Measurements from ENCODE around the gene GFI1B. TPM values are rescaled to one million over a fixed set of nuclear protein-coding genes. Genes with fewer than 3 reads are reported as not detected.

Gene GFI1B
- total and polyA plus RNA-seq, 4 donors: 0.30 to 1.1 (median 0.46) TPM

DNA sequence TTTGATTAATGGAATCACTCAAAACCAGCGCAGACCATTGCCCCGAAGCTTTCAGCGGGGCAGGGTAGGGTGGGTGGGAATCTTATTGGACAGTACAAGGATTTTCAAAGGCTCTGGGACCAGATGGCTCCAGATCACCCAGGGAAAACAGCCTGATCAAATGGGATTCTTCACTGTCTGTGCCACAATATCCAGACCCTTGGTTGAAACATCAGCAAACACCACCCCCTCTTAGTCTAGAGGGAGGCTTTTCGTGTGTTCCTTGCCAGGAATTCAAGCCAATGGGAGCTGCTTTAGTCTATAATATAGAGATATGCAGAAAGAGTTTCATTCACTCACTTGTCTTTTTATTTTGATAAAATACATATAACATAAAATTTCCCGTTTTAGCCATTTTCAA lies 1.7 kb downstream of the GFI1B start:
- Histone ChIP-seq H3K4me3 (ENCODE audit: low read depth, low read length) (no peak overlapping the region), H3K27me3 (ENCODE audit: control insufficient read depth, insufficient read depth, low read length) (peaks cover 19% of the 10 kb centered on the region), H3K36me3 (ENCODE audit: control insufficient read depth, insufficient read depth, low read length) (no peaks in the 10 kb centered on the region), H3K9me3 (ENCODE audit: control insufficient read depth, insufficient read depth, low read length) (no peaks in the 10 kb centered on the region), H3K27ac (ENCODE audit: low read depth, low read length) (no peak overlapping the region), H3K4me1 (ENCODE audit: control insufficient read depth, insufficient read depth, low read length) (peaks cover 11% of the 10 kb centered on the region)
- 93% methylated on average over 2 of the region's 5 CpGs for WGBS (ENCODE audit: insufficient coverage)
- no peak for DNase-seq (ENCODE audit: low read depth in 4 of 6, low spot score in 6 of 6)

DNA sequence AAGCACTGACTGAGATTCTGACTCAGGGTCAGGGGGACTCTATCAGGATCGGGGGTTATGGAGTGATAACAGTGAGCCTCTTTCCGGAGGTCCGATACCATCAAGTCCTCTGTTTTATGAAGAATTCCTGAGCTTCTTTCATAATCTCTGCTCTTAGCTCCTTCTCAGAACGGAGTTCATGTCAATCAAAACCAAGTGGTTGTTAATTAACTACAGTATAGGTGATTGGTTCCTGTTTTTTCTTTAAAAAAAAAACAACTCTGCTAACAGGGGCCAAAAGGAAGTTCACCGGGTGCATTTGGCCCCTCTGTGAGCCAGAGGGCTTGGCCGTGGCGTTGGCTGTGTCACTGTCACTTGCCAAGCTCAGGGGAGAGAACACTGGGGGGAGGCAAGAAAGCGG lies 4.0 kb downstream of the GFI1B start:
- no peak for DNase-seq (ENCODE audit: low read depth in 4 of 6, low spot score in 6 of 6)
- no peak overlapping the region for H3K27ac ChIP-seq (ENCODE audit: low read depth, low read length)
- WGBS (ENCODE audit: insufficient coverage): 74% methylated on average over 4 of the region's 8 CpGs
- no peaks in the 10 kb centered on the region for H3K36me3 ChIP-seq (ENCODE audit: control insufficient read depth, insufficient read depth, low read length)
- peaks cover 19% of the 10 kb centered on the region for H3K27me3 ChIP-seq (ENCODE audit: control insufficient read depth, insufficient read depth, low read length)
- H3K9me3 ChIP-seq (ENCODE audit: control insufficient read depth, insufficient read depth, low read length): no peaks in the 10 kb centered on the region
- H3K4me3 ChIP-seq (ENCODE audit: low read depth, low read length): no peak overlapping the region
- H3K4me1 ChIP-seq (ENCODE audit: control insufficient read depth, insufficient read depth, low read length): peaks cover 8% of the 10 kb centered on the region

DNA sequence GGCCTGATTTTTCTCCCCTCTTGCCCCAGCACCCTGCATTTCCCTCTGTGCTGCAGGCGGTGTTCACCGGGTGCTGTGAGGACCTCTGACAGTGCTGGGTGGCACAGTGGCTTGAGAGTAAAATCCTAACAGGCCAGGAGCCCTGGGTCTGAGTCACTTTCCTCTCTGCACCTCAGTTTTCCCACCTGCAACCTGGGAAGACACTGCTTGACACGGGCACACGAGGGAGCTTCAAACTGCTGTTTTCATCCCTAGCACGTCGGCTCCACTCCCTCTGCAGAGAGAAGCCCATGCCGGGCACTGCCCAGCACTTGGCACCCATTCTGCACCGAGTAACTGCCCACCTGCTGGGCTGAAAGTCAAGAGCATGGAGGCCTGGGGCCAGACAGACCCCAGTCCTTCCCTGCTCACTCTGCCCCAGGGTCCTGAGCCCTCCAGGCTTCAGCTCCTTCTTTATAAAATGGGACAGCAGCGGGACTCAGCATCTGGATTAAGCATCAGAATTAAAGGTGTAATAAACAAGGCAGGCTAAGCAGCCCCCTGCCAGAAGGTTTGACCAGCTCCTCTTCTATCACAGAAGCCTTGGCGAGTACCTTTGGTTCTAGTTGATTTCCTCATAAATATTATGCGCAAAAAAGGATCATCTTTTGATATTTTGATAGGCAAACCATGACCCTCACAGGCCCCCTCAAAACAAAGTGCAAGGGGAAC lies 5.2 kb downstream of the GFI1B start:
- Histone ChIP-seq H3K4me3 (ENCODE audit: low read depth, low read length) (no peak overlapping the region), H3K27me3 (ENCODE audit: control insufficient read depth, insufficient read depth, low read length) (peaks cover 13% of the 10 kb centered on the region), H3K27ac (ENCODE audit: low read depth, low read length) (no peak overlapping the region), H3K9me3 (ENCODE audit: control insufficient read depth, insufficient read depth, low read length) (no peaks in the 10 kb centered on the region), H3K4me1 (ENCODE audit: control insufficient read depth, insufficient read depth, low read length) (peaks cover 3% of the 10 kb centered on the region), H3K36me3 (ENCODE audit: control insufficient read depth, insufficient read depth, low read length) (no peaks in the 10 kb centered on the region)
- 73% methylated on average over 9 of the region's 11 CpGs for WGBS (ENCODE audit: insufficient coverage)
- DNase-seq (ENCODE audit: low read depth in 4 of 6, low spot score in 6 of 6): no peak

DNA sequence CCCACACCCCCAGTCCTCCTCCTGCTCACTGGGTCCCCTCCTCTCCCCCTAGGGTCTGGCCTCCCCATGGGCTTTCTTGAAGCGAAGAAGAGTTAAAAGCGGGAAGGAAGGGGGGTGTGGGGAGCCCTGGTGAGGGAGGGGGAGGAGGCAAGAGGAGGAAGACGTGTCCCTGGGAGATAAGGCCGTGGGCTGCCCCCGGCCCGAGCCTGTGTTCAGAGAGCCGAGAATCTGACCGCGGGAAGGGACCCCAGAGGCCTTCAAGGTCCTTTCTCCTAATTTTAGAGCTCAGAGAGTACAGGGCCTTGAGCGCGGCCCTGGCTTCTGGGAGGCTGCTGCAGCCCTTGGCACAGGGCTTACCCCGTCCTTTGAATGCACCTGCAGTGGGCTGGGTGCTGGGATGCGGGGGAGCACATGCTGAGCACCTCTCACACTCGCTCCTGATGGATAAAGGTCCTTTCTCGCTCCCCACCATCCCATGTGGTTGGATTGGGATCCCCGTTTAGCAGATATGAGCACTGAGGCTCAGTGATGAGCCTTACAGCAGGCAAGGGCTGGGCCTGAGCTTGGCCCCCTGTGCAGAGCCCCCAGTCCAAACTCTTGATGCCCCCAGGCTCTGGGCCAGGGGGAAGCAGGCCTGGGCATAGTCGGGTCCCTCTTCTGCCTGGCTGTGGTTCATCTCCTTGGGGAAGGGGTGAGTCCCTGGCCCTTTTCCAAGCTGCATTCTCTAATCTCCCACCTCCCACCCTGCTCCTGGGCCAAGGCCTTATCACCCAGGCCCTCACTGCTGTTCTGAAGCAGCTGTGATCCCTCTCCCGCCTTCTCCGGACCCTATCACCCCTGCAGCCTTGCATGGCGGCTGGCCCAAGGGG lies 5.9 kb downstream of the GFI1B start:
- no peak overlapping the region for H3K4me3 ChIP-seq (ENCODE audit: low read depth, low read length)
- H3K27ac ChIP-seq (ENCODE audit: low read depth, low read length): no peak overlapping the region
- DNase-seq (ENCODE audit: low read depth in 4 of 6, low spot score in 6 of 6): no peak
- H3K9me3 ChIP-seq (ENCODE audit: control insufficient read depth, insufficient read depth, low read length): no peaks in the 10 kb centered on the region
- H3K4me1 ChIP-seq (ENCODE audit: control insufficient read depth, insufficient read depth, low read length): no peaks in the 10 kb centered on the region
- 71% methylated on average over 15 of the region's 20 CpGs for WGBS (ENCODE audit: insufficient coverage)
- H3K27me3 ChIP-seq (ENCODE audit: control insufficient read depth, insufficient read depth, low read length): peaks cover 5% of the 10 kb centered on the region
- no peaks in the 10 kb centered on the region for H3K36me3 ChIP-seq (ENCODE audit: control insufficient read depth, insufficient read depth, low read length)

DNA sequence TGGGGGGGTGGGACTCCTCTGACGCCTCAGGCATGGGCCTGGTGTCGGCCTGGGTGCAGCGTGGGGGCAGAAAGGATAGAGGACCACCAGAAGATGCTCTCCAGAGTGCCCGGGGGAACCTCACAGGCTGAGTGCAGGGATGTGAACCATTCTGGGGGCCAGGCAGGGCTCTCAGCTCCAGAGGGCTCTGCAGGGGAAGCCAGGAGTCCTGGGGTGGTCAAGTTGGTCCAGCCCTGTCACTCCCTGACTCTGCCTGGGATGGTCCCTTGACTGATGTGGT lies 6.5 kb downstream of the GFI1B start:
- 76% methylated on average over 3 of the region's 4 CpGs for WGBS (ENCODE audit: insufficient coverage)
- H3K9me3 ChIP-seq (ENCODE audit: control insufficient read depth, insufficient read depth, low read length): no peaks in the 10 kb centered on the region
- H3K4me1 ChIP-seq (ENCODE audit: control insufficient read depth, insufficient read depth, low read length): no peaks in the 10 kb centered on the region
- no peak overlapping the region for H3K4me3 ChIP-seq (ENCODE audit: low read depth, low read length)
- no peaks in the 10 kb centered on the region for H3K27me3 ChIP-seq (ENCODE audit: control insufficient read depth, insufficient read depth, low read length)
- H3K27ac ChIP-seq (ENCODE audit: low read depth, low read length): no peak overlapping the region
- H3K36me3 ChIP-seq (ENCODE audit: control insufficient read depth, insufficient read depth, low read length): no peaks in the 10 kb centered on the region
- DNase-seq (ENCODE audit: low read depth in 4 of 6, low spot score in 6 of 6): no peak

DNA sequence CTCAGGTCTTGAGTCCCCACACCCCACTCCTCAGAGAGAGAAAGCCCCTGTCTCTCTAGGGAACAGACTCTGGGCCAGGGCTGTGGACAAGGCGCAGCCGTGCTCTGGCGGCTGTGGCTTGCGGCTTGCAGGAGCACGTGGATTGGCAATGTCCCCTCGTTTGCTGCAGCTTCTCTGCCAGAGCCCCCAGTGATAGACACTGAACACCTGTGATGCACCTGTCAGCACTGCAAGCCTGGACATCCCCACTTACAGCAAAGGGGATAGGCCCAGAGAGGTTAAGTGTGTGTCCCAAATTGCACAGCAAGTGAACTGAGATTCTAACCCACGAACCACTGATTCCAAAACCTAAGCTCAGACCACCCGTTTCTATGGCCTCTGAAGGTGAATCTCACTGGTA lies 7.0 kb downstream of the GFI1B start:
- no peak for DNase-seq (ENCODE audit: low read depth in 4 of 6, low spot score in 6 of 6)
- Histone ChIP-seq H3K4me3 (ENCODE audit: low read depth, low read length) (no peak overlapping the region), H3K9me3 (ENCODE audit: control insufficient read depth, insufficient read depth, low read length) (no peaks in the 10 kb centered on the region), H3K27me3 (ENCODE audit: control insufficient read depth, insufficient read depth, low read length) (no peaks in the 10 kb centered on the region), H3K27ac (ENCODE audit: low read depth, low read length) (no peak overlapping the region), H3K36me3 (ENCODE audit: control insufficient read depth, insufficient read depth, low read length) (no peaks in the 10 kb centered on the region), H3K4me1 (ENCODE audit: control insufficient read depth, insufficient read depth, low read length) (no peaks in the 10 kb centered on the region)
- WGBS (ENCODE audit: insufficient coverage): 92% methylated on average over 8 of the region's 8 CpGs

DNA sequence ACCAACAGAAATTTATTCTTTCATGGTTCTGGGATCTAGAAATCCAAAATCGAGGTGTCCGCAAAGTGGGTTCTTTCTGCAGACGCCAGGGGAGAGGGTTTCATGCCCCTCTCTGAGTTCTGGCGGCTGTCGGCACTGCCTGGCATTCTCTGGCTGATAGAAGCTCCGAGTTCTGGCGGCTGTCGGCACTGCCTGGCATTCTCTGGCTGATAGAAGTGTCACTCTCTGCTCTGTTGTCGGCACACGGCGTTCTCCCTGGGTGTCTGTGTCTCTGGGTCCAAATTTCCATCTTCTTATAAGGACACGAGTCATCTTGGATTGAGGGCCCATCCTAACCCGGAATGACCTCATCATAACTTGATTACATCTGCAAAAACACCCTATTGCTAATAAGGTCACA lies 7.6 kb downstream of the GFI1B start:
- H3K36me3 ChIP-seq (ENCODE audit: control insufficient read depth, insufficient read depth, low read length): no peaks in the 10 kb centered on the region
- no peak overlapping the region for H3K4me3 ChIP-seq (ENCODE audit: low read depth, low read length)
- no peaks in the 10 kb centered on the region for H3K9me3 ChIP-seq (ENCODE audit: control insufficient read depth, insufficient read depth, low read length)
- H3K4me1 ChIP-seq (ENCODE audit: control insufficient read depth, insufficient read depth, low read length): no peaks in the 10 kb centered on the region
- H3K27ac ChIP-seq (ENCODE audit: low read depth, low read length): no peak overlapping the region
- H3K27me3 ChIP-seq (ENCODE audit: control insufficient read depth, insufficient read depth, low read length): no peaks in the 10 kb centered on the region
- no peak for DNase-seq (ENCODE audit: low read depth in 4 of 6, low spot score in 6 of 6)
- WGBS (ENCODE audit: insufficient coverage): 86% methylated on average over 11 of the region's 13 CpGs

DNA sequence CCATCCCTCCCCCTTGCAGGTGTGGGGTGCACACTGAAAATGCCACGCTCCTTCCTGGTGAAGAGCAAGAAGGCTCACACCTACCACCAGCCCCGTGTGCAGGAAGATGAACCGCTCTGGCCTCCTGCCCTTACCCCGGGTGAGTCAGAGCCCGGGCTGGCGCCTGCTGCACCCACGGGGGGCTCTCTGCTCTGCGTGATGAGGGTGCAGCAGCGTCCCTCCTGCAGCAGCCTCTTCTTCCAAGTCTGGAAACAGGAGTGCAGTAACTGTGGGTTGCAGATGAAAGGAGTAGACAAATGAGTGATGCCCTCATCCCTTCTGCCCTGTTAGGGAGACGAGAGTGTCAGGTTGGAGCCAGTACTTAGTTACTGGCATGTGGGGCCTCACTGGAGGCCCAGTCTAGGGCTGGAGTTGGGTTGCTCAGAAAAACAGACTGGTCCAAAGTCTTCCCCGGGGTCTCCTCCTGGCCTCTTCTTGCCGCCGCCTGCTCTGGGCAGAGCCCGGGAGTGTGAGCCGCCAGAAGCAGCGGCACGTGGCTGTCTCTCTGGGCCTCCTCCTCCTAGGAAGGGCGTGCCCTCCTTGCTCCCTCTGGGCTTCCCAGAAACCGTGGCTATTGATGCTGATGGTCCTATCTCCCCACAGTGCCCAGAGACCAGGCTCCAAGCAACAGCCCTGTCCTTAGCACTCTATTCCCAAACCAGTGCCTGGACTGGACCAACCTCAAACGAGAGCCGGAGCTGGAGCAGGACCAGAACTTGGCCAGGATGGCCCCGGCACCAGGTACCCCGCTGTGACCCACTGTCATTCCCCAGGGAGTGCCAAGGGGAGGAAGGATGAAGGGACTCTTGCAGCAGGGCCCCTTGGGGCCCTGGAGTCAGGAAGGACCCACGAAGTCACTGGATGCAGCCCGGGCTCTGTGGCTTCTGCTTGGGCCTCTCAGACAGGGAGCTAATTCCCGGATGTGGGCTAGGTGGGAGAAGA lies 8.4 kb downstream of the GFI1B start:
- Histone ChIP-seq H3K27me3 (ENCODE audit: control insufficient read depth, insufficient read depth, low read length) (no peaks in the 10 kb centered on the region), H3K4me1 (ENCODE audit: control insufficient read depth, insufficient read depth, low read length) (no peaks in the 10 kb centered on the region), H3K9me3 (ENCODE audit: control insufficient read depth, insufficient read depth, low read length) (no peaks in the 10 kb centered on the region), H3K27ac (ENCODE audit: low read depth, low read length) (no peak overlapping the region), H3K36me3 (ENCODE audit: control insufficient read depth, insufficient read depth, low read length) (no peaks in the 10 kb centered on the region), H3K4me3 (ENCODE audit: low read depth, low read length) (no peak overlapping the region)
- 61% methylated on average over 26 of the region's 26 CpGs for WGBS (ENCODE audit: insufficient coverage)
- DNase-seq (ENCODE audit: low read depth in 4 of 6, low spot score in 6 of 6): no peak

DNA sequence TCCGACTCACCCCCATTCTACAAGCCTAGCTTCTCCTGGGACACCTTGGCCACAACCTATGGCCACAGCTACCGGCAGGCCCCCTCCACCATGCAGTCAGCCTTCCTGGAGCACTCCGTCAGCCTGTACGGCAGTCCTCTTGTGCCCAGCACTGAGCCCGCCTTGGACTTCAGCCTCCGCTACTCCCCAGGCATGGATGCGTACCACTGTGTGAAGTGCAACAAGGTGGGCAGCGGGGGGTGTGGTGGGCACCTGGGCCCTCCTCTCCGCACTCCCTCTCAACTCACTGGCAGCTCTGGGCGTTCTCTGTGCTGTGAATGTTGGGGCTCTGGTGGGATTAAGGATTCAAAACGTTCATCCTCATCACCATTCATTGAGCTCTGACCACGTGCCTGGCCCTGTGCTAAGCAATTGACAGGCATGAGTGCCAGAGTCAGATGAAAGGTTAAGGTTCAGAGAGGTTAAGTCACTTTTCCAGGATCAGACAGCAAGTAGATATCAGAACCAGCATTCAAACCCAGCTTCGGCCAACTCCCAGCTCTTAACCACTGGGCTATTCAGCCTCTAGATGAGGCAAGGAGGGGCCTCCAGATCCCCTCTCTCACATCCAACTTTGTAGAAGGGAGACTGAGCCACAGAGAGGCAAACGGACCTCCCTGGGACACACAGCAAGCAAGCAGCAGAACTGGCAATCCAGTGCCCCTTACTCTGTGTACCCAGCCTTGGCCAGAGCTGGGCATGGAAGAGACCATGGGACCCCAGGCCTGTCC lies 9.9 kb downstream of the GFI1B start:
- no peak overlapping the region for H3K27ac ChIP-seq (ENCODE audit: low read depth, low read length)
- no peaks in the 10 kb centered on the region for H3K27me3 ChIP-seq (ENCODE audit: control insufficient read depth, insufficient read depth, low read length)
- no peaks in the 10 kb centered on the region for H3K36me3 ChIP-seq (ENCODE audit: control insufficient read depth, insufficient read depth, low read length)
- no peaks in the 10 kb centered on the region for H3K4me1 ChIP-seq (ENCODE audit: control insufficient read depth, insufficient read depth, low read length)
- no peaks in the 10 kb centered on the region for H3K9me3 ChIP-seq (ENCODE audit: control insufficient read depth, insufficient read depth, low read length)
- WGBS (ENCODE audit: insufficient coverage): 90% methylated on average over 9 of the region's 14 CpGs
- DNase-seq (ENCODE audit: low read depth in 4 of 6, low spot score in 6 of 6): no peak
- H3K4me3 ChIP-seq (ENCODE audit: low read depth, low read length): no peak overlapping the region
